CD4-positive, alpha-beta T cell treated with Interleukin-4 for 1 hour (primary cell): ENCODE results near the gene RPS6KC1.
A peak's percentile ranks its signal among the peaks of the same experiment; 100 is the strongest.
"Not testable (repeated sequence)": the region's sequence is repeated elsewhere in the genome, so short reads cannot be mapped to it uniquely, and the experiment has no call there.

Experiments
- DNase-seq, 2 donors: peaks; one replicate each; pipeline ENCODE4 v3.0.0-alpha.2; 2020 to 2022

The RPS6KC1 gene

GRCh38 chr1:213111502-213111901 lies 60.5 kb downstream of the RPS6KC1 start:
- DNase-seq, result no peak

GRCh38 chr1:213112723-213113122 lies 61.7 kb downstream of the RPS6KC1 start:
- DNase-seq, result not testable (repeated sequence)

DNA sequence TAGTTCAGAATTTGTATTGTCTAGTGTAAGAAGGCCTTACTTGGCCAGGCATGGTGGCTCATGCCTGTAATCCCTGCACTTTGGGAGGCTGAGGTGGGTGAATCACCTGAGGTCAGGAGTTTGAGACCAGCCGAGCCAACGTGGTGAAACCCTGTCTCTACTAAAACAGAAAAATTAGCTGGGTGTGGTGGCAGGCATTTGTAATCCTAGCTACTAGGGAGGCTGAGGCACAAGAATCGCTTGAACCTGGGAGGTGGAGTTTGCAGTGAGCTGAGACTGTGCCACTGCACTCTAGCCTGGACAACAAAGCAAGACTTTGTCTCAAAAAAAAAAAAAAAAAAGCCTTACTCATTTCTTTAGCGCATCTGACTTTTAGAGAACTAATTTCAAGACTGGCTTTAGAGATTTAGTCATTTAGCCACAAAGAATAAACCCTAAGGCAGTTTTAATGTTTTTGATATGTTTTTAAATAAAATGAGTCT lies 66.7 kb downstream of the RPS6KC1 start:
- DNase-seq, result not testable (repeated sequence)

- DNase-seq, result no peak
Measured at GRCh38 chr1:213119794-213120193, 68.8 kb downstream of the RPS6KC1 start.

- DNase-seq, result no peak
Measured at GRCh38 chr1:213120386-213120785, 69.3 kb downstream of the RPS6KC1 start.

- no peak for DNase-seq
Measured at GRCh38 chr1:213120961-213121360, 69.9 kb downstream of the RPS6KC1 start.

DNA sequence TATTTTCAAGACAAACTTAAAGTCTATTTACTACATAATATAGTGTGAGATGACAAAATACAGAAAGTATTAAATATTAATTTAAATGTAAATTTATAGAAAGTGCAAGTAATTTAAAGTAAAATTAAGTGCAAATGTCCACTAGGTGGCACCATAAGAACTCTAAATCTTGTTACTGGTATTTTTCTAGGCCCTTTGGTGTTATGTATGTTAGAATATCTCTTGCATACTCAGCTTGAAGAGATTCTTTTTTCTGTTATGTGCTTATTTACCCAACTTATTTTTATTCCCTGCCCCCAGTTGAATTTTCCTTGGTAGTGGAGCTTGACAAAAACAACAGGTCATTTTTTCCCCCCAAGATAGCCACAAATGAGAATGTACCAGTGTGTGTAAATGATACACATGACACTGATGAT lies 71.5 kb downstream of the RPS6KC1 start:
- peak in 1 of 2 donors; percentile 30 for DNase-seq

DNA sequence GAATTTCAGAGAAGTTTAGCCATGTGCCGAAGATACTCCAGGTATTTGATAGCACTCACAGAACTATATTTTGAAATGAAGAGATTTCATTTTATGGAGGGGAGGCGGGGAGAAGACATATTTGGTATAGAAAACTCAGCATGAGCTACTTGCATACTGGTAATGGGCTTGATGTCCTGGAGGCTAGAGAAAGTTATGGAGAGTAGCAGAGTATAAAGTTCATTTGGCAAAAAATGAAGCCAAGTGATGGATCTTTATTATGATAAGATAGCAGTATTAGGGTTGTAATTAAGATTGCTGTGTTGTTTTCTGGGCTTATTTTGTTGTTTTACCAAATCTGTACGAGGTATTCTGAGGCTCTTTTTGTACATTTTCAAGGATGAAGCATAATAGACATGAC lies 72.0 kb downstream of the RPS6KC1 start:
- no peak for DNase-seq

- no peak for DNase-seq
Measured at GRCh38 chr1:213123536-213123935, 72.5 kb downstream of the RPS6KC1 start.

DNA sequence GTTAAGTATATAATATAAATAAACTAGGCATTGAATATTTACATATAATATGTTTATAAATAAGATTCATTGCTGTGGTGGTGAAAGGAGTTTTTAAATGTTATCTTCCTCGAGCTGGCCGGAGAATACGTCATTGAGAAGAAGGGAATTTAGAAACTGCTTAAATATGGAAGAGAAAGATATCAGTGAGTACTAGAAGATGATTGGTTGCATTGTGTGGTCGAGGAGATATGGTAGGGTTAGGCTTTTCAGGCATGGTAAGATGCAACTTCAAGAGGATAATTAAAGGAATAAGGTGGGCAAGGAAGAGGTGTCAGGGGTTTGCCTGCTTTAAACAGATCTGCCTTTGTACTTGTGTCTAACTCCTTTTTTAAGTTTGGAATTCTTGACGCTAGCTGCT lies 73.5 kb downstream of the RPS6KC1 start:
- DNase-seq, result no peak

DNA sequence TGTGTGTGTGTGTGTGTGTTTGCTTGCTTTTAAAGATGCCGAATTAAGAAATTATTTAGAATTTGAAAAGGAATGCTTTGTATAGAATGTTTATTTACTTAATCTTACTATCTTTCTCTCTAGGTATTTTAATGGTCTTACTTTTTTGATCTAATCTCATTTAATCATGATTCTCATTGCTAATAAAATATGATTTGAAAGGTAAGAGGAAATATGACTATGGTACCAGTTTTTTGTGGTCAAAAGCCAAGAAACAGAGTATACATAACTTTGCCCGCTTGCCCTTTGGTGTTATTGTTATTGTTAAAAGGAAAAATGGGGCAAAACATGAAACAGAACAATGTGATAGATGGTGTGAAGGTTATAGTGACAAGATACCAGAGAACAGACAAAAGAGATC lies 74.6 kb downstream of the RPS6KC1 start:
- DNase-seq, result no peak

- DNase-seq, result no peak
Measured at GRCh38 chr1:213127074-213127473, 76.0 kb downstream of the RPS6KC1 start.

DNA sequence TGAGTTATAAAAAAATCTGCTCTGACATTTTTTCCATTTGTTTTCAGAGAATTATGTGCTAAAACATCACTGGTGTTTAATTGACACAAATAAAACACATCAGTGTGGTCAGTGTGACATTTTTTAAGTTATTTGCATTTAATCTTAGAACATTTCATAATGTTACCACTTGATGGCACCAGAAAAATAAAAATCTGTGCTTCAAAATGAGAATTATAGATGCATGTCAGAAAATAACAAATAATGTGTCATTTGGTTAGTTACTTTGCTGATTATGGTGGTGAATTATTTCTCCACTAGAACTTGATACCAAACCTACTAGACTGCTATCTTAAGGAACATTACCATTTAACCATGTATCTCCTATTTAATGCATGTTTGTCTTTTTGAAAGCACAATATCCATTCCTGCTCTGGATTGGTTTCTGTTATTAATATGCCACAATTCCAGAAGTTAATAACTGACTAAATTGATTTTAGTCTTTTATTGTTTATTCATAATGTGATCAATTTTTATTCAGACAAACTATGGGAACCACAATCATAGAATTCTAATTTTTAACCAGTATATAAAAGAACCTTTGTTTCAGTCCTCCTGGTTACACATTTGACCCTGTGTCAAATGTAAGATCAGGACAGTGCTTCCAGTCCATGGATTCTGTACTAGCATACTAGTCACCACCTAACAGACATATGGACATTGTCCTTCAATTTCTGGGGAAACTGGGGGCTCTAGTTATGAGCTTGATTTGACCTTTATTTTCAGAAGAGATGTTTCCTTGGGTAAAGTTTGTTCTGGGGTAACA lies 81.0 kb downstream of the RPS6KC1 start:
- DNase-seq, result no peak

GRCh38 chr1:213135572-213135971 lies 84.5 kb downstream of the RPS6KC1 start:
- DNase-seq, result no peak

DNA sequence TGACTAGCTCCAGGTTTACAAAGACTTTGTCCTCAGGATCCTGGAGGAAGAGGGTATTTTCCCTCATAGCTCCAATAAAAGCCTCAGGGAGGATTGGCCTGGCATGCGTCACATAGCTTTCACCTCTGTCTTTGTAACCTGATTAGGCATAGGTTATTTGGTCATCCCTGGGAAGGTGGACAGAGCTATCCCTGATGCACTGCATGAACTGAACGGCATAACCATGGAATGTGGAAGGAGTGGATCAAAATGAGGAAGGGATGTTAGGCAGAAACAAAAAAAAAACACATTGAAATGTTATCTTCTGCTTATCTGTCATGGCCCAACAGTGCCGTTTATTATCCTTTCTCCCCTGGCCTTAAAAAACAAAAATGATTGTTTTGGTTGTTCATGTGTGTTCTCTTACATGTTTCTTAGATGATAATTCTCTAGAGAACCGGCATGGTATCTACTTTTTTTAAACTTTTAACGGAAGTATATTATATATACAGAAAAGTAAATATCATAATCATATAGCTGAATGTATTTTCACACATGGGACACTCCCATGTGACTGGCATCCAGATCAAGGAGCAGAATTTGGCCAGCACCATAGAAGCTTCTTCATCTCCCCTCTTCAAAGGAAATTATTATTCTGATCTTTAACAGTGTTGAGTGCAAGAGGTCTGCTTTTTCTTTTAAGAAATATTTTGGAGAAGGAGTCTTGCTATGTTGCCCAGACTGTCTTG lies 85.3 kb downstream of the RPS6KC1 start:
- no peak for DNase-seq

GRCh38 chr1:213138391-213138790 lies 87.3 kb downstream of the RPS6KC1 start:
- no peak for DNase-seq

GRCh38 chr1:213138892-213139291 lies 87.9 kb downstream of the RPS6KC1 start:
- no peak for DNase-seq

- no peak for DNase-seq
Measured at GRCh38 chr1:213148905-213149304, 97.9 kb downstream of the RPS6KC1 start.

GRCh38 chr1:213150090-213150489 lies 99.0 kb downstream of the RPS6KC1 start:
- not testable (repeated sequence) for DNase-seq

- DNase-seq, result no peak
Measured at GRCh38 chr1:213154056-213154685, 103.1 kb downstream of the RPS6KC1 start.

- DNase-seq, result no peak
Measured at GRCh38 chr1:213159376-213159775, 108.3 kb downstream of the RPS6KC1 start.

- DNase-seq, result not testable (repeated sequence)
Measured at GRCh38 chr1:213160442-213160841, 109.4 kb downstream of the RPS6KC1 start.

DNA sequence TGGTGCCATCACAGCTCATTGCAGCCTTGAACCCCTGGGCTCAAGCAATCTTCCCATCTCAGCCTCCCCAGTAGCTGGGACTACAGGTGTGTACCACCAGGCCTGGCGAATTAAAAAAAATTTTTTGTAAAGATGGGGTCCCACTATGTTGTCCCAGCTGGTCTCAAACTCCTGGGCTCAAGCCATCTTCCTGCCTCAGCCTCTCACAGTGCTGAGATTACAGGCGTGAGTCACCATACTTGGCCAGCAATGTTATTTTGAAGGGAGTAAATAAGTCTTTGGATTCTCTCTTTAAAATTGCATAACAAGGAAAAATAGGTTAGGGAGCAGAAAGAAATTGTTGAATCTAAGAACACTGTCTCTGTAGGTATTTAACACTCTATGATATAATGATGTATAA lies 111.3 kb downstream of the RPS6KC1 start:
- no peak for DNase-seq

GRCh38 chr1:213162862-213163261 lies 111.8 kb downstream of the RPS6KC1 start:
- DNase-seq, result no peak
